Choroid plexus epithelial cell (primary cell): ENCODE data around the gene CYSRT1.

Experiments
- DNase-seq: peaks from one replicate; pipeline ENCODE4 v3.0.0-alpha.2; 2010; ENCODE audit warnings: low read depth
- H3K4me3 ChIP-seq: 2 replicates; pipeline ENCODE4 v1.5.1; 2011; ENCODE audit warnings: low read depth, mild to moderate bottlenecking, control low read depth, low read length, moderate library complexity
- TF ChIP-seq, protein P1 (sequence below): conservative IDR thresholded peaks from 2 replicates; pipeline ENCODE4 v1.5.1; 2011; ENCODE audit warnings: low read depth, mild to moderate bottlenecking, control low read depth, inconsistent platforms, low read length, moderate library complexity

The CYSRT1 gene

GRCh38 chr9:137225699-137226331, 841 bp downstream of the CYSRT1 start:
- no peak overlapping the region for H3K4me3 ChIP-seq
- TF ChIP-seq, protein P1, sequence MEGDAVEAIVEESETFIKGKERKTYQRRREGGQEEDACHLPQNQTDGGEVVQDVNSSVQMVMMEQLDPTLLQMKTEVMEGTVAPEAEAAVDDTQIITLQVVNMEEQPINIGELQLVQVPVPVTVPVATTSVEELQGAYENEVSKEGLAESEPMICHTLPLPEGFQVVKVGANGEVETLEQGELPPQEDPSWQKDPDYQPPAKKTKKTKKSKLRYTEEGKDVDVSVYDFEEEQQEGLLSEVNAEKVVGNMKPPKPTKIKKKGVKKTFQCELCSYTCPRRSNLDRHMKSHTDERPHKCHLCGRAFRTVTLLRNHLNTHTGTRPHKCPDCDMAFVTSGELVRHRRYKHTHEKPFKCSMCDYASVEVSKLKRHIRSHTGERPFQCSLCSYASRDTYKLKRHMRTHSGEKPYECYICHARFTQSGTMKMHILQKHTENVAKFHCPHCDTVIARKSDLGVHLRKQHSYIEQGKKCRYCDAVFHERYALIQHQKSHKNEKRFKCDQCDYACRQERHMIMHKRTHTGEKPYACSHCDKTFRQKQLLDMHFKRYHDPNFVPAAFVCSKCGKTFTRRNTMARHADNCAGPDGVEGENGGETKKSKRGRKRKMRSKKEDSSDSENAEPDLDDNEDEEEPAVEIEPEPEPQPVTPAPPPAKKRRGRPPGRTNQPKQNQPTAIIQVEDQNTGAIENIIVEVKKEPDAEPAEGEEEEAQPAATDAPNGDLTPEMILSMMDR = no peak

GRCh38 chr9:137226338-137227053, 1.5 kb downstream of the CYSRT1 start:
- DNase-seq = no peak
- TF ChIP-seq, protein P1 = no peak
- H3K4me3 ChIP-seq = no peak overlapping the region

More at GRCh38 chr9:137225699-137226331, 841 bp downstream of the CYSRT1 start:
- no peak for DNase-seq

DNA sequence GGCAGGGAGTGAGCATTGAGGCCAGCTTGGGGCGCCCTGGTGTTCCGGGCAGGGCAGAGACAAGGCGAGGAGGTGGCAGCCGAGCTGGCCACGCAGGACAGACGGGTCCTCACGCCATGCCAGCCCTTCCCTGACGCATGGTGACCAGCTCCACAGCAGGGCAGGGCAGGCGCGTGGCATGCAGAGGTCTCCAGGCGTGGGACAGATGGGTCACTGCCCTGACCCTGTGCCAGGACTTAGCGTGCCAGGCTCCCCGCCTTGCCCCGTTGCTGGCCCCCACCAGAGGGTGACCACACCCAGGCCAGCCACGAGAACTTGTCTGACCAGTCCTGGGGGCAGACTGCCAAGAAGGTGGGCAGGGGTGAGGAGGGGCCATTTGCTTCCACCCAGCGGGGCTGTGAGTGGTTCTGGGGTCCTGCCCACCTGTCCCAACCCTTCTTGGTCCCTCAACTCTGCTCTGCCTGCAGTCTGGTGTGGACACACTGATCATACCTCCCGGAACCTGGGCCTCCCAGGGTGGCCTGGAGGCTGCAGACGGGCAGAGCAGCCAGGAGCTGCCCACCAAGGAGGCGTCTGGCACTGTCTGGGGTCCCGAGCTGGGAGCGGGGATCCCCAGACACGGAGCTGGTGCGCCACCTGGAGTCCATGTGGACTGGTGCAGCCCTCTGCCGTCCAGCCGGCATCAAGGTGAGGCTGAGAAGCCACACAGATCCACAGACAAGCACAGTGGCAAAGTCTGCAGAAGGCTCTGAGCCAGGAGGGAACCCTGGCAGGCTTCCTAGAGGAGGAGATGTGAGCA, 2.3 kb downstream of the CYSRT1 start, which contains the start of gene RNF224:
Gene RNF224, plus strand, starts transcription at position 449 of the 799 bp plus-strand sequence. CDS start 834 bp downstream, outside the sequence.
- peak; percentile 78 for DNase-seq
- no peak within 1 kb of the TSS for H3K4me3 ChIP-seq
- TF ChIP-seq, protein P1 = peak; percentile 89

GRCh38 chr9:137227853-137228505, 3.0 kb downstream of the CYSRT1 start:
- H3K4me3 ChIP-seq = no peak overlapping the region
- DNase-seq = no peak
- TF ChIP-seq, protein P1 = no peak

DNA sequence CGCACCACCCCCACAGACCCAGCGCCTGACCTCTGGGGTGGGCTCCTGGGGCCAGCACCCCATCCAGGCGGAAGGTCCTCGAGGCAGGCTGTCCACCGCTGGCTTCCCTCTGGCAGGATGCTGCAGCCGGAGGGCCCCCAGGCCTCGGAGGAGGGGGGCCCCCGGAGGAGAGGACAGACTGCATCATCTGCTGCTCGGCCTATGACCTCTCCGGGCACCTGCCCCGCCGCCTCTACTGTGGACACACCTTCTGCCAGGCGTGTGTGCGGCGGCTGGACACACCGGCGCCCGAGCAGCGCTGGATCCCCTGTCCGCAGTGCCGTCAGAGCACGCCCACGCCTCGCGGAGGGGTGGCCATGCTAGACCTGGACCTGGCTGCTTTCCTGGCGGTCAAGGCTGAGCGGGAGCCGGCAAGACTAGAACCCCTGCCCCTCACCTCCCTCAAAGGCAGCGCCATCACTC, 3.6 kb downstream of the CYSRT1 start:
- H3K4me3 ChIP-seq = no peak overlapping the region
- TF ChIP-seq, protein P1 = no peak
- DNase-seq = no peak
